ENCODE data around the gene CFAP58. TPM values are rescaled to one million over a fixed set of nuclear protein-coding genes. Genes with fewer than 3 reads are reported as not detected.

The CFAP58 gene
- total RNA-seq, 2 donors from 2014 or later, result 0.05 to 1.9 TPM

GRCh38 chr10:104480797-104481196 lies 127.2 kb downstream of the CFAP58 start:
- Histone ChIP-seq H3K4me1 (replicated peaks) (no peaks in the 10 kb centered on the region), H3K4me3 (no peak overlapping the region), H3K27me3 (replicated peaks; ENCODE audit: insufficient read depth) (no peaks in the 10 kb centered on the region), H3K27ac (no peak overlapping the region), H3K9me3 (no peaks in the 10 kb centered on the region), H3K36me3 (no peaks in the 10 kb centered on the region)
- 88% methylated on average over 3 of the region's 3 CpGs for WGBS
- DNase-seq (ENCODE audit: low spot score), result no peak
- intact Hi-C loops (cut with DNase I), result no loop called here
- TF ChIP-seq POLR2AphosphoS5 (IDR thresholded peaks at IDR 0.05) (no peak), POLR2A (IDR thresholded peaks at IDR 0.05) (no peak), CTCF (IDR thresholded peaks at IDR 0.05) (no peak)

- 92% methylated on average over 6 of the region's 6 CpGs for WGBS
- intact Hi-C loops (cut with DNase I), result no loop called here
Observed at GRCh38 chr10:104483582-104483981, 129.9 kb downstream of the CFAP58 start.

GRCh38 chr10:104485632-104486031 lies 132.0 kb downstream of the CFAP58 start:
- 93% methylated on average over 3 of the region's 3 CpGs for WGBS
- DNase-seq (ENCODE audit: low spot score), result no peak
- no peak for TF ChIP-seq POLR2A (IDR thresholded peaks at IDR 0.05)
- peak in 1 of 4 experiments; percentile 17 for TF ChIP-seq CTCF (IDR thresholded peaks at IDR 0.05)
- Histone ChIP-seq H3K9me3 (no peaks in the 10 kb centered on the region), H3K36me3 (no peaks in the 10 kb centered on the region), H3K27me3 (replicated peaks; ENCODE audit: insufficient read depth) (no peaks in the 10 kb centered on the region), H3K4me1 (replicated peaks) (no peaks in the 10 kb centered on the region), H3K4me3 (no peak overlapping the region), H3K27ac (no peak overlapping the region)
- intact Hi-C loops (cut with DNase I), result no loop called here

More at GRCh38 chr10:104483582-104483981, 129.9 kb downstream of the CFAP58 start:
- TF ChIP-seq POLR2AphosphoS5 (IDR thresholded peaks at IDR 0.05), result no peak
- no peak for TF ChIP-seq CTCF (IDR thresholded peaks at IDR 0.05)
- no peak for TF ChIP-seq POLR2A (IDR thresholded peaks at IDR 0.05)
- H3K27me3 ChIP-seq (replicated peaks; ENCODE audit: insufficient read depth), result no peaks in the 10 kb centered on the region
- no peak for DNase-seq (ENCODE audit: low spot score)
- H3K36me3 ChIP-seq, result no peaks in the 10 kb centered on the region
- H3K4me3 ChIP-seq, result no peak overlapping the region
- H3K27ac ChIP-seq, result no peak overlapping the region
- H3K9me3 ChIP-seq, result no peaks in the 10 kb centered on the region
- H3K4me1 ChIP-seq (replicated peaks), result no peaks in the 10 kb centered on the region

- H3K36me3 ChIP-seq, result no peaks in the 10 kb centered on the region
- H3K9me3 ChIP-seq, result no peaks in the 10 kb centered on the region
- TF ChIP-seq POLR2A (IDR thresholded peaks at IDR 0.05) (no peak), POLR2AphosphoS5 (IDR thresholded peaks at IDR 0.05) (no peak), CTCF (IDR thresholded peaks at IDR 0.05) (no peak)
- intact Hi-C loops (cut with DNase I), result no loop called here
- no peak overlapping the region for H3K27ac ChIP-seq
- DNase-seq (ENCODE audit: low spot score), result no peak
- no peaks in the 10 kb centered on the region for H3K4me1 ChIP-seq (replicated peaks)
- WGBS, result 93% methylated on average over 1 of the region's 1 CpG
- H3K4me3 ChIP-seq, result no peak overlapping the region
- no peaks in the 10 kb centered on the region for H3K27me3 ChIP-seq (replicated peaks; ENCODE audit: insufficient read depth)
Observed at GRCh38 chr10:104486803-104487202, 133.2 kb downstream of the CFAP58 start.

GRCh38 chr10:104487794-104488438 lies 134.3 kb downstream of the CFAP58 start:
- no peaks in the 10 kb centered on the region for H3K9me3 ChIP-seq
- no peak overlapping the region for H3K4me3 ChIP-seq
- no peaks in the 10 kb centered on the region for H3K4me1 ChIP-seq (replicated peaks)
- no peaks in the 10 kb centered on the region for H3K27me3 ChIP-seq (replicated peaks; ENCODE audit: insufficient read depth)
- H3K36me3 ChIP-seq, result no peaks in the 10 kb centered on the region
- intact Hi-C loops (cut with DNase I), result no loop called here
- no peak for TF ChIP-seq POLR2AphosphoS5 (IDR thresholded peaks at IDR 0.05)
- TF ChIP-seq POLR2A (IDR thresholded peaks at IDR 0.05), result no peak
- TF ChIP-seq CTCF (IDR thresholded peaks at IDR 0.05), result no peak
- 31% methylated on average over 7 of the region's 7 CpGs for WGBS
- no peak for DNase-seq (ENCODE audit: low spot score)
- no peak overlapping the region for H3K27ac ChIP-seq

All from prostate gland (tissue), 2 donors.